SU-DHL-6 (cell line): ENCODE data around the gene MTX1.

Experiments used
- EZH2phosphoT487 ChIP-seq: fragments of 200-600 bp; sonication (generic), shearing (Covaris generic); conservative IDR thresholded peaks from 2 replicates; pipeline ENCODE4 v1.6.1; 2018; ENCODE audit warnings: mild to moderate bottlenecking, antibody characterized with exemption, low read length, moderate library complexity, mixed read lengths
- TF ChIP-seq, protein P1 (sequence below): fragments of 200-600 bp; sonication (generic); IDR thresholded peaks from one replicate; pipeline ENCODE4 v1.5.1; 2017; ENCODE audit warnings: antibody characterized with exemption, mild to moderate bottlenecking, low read length, moderate library complexity; ENCODE audit not compliant: insufficient read depth, poor library complexity, severe bottlenecking

DNA sequence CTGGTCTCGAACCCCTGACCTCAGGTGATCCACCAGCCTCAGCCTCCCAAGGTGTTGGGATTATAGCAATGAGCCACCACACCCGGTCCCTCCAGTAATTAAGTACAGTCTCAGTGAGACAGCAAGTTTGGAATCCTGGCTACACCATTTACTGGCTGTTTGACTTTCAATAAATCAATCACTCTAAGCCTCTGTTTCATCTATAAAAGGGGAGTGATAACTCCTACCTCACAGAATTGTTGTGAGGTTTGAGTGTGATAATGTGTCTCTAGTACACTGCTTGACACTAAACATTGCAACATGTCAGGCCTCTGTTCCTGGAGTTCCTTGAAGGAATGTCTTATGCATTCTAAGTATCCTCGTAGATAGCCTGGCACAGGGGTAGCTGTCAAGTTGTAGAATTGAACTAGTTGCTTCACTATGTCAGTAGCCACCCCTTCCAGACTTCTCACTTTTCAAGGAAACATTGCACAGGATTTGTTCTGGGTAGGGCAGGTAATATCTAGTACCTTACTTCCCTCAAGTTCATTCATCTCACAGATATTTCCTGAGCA is 34.4 kb downstream of the MTX1 start:
- TF ChIP-seq EZH2phosphoT487, result no peak
- TF ChIP-seq, protein P1, sequence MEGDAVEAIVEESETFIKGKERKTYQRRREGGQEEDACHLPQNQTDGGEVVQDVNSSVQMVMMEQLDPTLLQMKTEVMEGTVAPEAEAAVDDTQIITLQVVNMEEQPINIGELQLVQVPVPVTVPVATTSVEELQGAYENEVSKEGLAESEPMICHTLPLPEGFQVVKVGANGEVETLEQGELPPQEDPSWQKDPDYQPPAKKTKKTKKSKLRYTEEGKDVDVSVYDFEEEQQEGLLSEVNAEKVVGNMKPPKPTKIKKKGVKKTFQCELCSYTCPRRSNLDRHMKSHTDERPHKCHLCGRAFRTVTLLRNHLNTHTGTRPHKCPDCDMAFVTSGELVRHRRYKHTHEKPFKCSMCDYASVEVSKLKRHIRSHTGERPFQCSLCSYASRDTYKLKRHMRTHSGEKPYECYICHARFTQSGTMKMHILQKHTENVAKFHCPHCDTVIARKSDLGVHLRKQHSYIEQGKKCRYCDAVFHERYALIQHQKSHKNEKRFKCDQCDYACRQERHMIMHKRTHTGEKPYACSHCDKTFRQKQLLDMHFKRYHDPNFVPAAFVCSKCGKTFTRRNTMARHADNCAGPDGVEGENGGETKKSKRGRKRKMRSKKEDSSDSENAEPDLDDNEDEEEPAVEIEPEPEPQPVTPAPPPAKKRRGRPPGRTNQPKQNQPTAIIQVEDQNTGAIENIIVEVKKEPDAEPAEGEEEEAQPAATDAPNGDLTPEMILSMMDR, result no peak
